Activated naive CD4-positive, alpha-beta T cell treated with anti-CD3 and anti-CD28 coated beads, Interleukin-2, amount 50 U/mL, for 72 hours (primary cell): ENCODE data around the gene DCBLD2. TPM values are rescaled to one million over a fixed set of nuclear protein-coding genes. Genes with fewer than 3 reads are reported as not detected.

Source experiments
- ATAC-seq, 2 donors: fragments of 150-1000 bp; cut with Tn5 transposase; 2 replicates each; pipeline ENCODE4 v1.10.0; 2021; ENCODE audit warnings: mild to moderate bottlenecking in 2 of 2, moderate library complexity in 2 of 2
- DNase-seq, 2 donors: peaks; one replicate each; pipeline ENCODE4 v3.0.0; 2021 to 2022; ENCODE audit warnings: low spot score in 2 of 2
- H3K27ac Mint-ChIP-seq, 2 donors: one replicate each; pipeline ENCODE4 v1.8.0; 2022; ENCODE audit warnings: mild to moderate bottlenecking in 2 of 2, mixed read lengths in 2 of 2
- H3K36me3 Mint-ChIP-seq, 2 donors: one replicate each; pipeline ENCODE4 v1.8.0; 2022; ENCODE audit warnings: mixed read lengths in 2 of 2
- H3K9me3 Mint-ChIP-seq, 2 donors: one replicate each; pipeline ENCODE4 v1.8.0; 2022; ENCODE audit warnings: mixed read lengths in 2 of 2
- total RNA-seq, 2 donors: library from RNA; stranded (reverse); gene quantifications; one replicate each; pipeline ENCODE4 v1.2.3, GENCODE V29; 2022

DCBLD2 gene
- total RNA-seq, 2 donors from 2014 or later: 2.8 to 3.2 TPM

- no peak for DNase-seq
- no peaks in the 10 kb centered on the region for H3K36me3 Mint-ChIP-seq
- H3K9me3 Mint-ChIP-seq: no peaks in the 10 kb centered on the region
- no peak for ATAC-seq
- H3K27ac Mint-ChIP-seq: no peak overlapping the region
Observed at GRCh38 chr3:98791341-98792325, 109.9 kb downstream of the DCBLD2 start.

GRCh38 chr3:98788651-98789050, 112.8 kb downstream of the DCBLD2 start:
- ATAC-seq: no peak
- Mint-ChIP-seq H3K27ac (no peak overlapping the region), H3K36me3 (no peaks in the 10 kb centered on the region), H3K9me3 (no peaks in the 10 kb centered on the region)
- no peak for DNase-seq

GRCh38 chr3:98787181-98787580, 114.3 kb downstream of the DCBLD2 start:
- Mint-ChIP-seq H3K36me3 (no peaks in the 10 kb centered on the region), H3K9me3 (no peaks in the 10 kb centered on the region), H3K27ac (no peak overlapping the region)
- DNase-seq: no peak
- no peak for ATAC-seq

- peak; percentile 34 to 63 for ATAC-seq
- no peaks in the 10 kb centered on the region for H3K36me3 Mint-ChIP-seq
- no peak overlapping the region for H3K27ac Mint-ChIP-seq
- DNase-seq: no peak
- no peaks in the 10 kb centered on the region for H3K9me3 Mint-ChIP-seq
Observed at GRCh38 chr3:98786364-98787006, 115.0 kb downstream of the DCBLD2 start.

GRCh38 chr3:98784666-98785600, 116.6 kb downstream of the DCBLD2 start:
- DNase-seq (no peak), ATAC-seq (peak in 1 of 2 donors; percentile 78)
- Mint-ChIP-seq H3K9me3 (no peaks in the 10 kb centered on the region), H3K36me3 (no peaks in the 10 kb centered on the region), H3K27ac (no peak overlapping the region)

GRCh38 chr3:98784042-98784441, 117.5 kb downstream of the DCBLD2 start:
- ATAC-seq: no peak
- no peak overlapping the region for H3K27ac Mint-ChIP-seq
- no peaks in the 10 kb centered on the region for H3K36me3 Mint-ChIP-seq
- DNase-seq: no peak
- H3K9me3 Mint-ChIP-seq: no peaks in the 10 kb centered on the region

- ATAC-seq: no peak
- H3K36me3 Mint-ChIP-seq: no peaks in the 10 kb centered on the region
- H3K9me3 Mint-ChIP-seq: no peaks in the 10 kb centered on the region
- DNase-seq: no peak
- H3K27ac Mint-ChIP-seq: no peak overlapping the region
Observed at GRCh38 chr3:98782824-98783500, 118.5 kb downstream of the DCBLD2 start.

- no peak for ATAC-seq
- no peak for DNase-seq
- H3K9me3 Mint-ChIP-seq: no peaks in the 10 kb centered on the region
- H3K27ac Mint-ChIP-seq: peak overlapping the region in 1 of 2 donors; percentile 32
- H3K36me3 Mint-ChIP-seq: no peaks in the 10 kb centered on the region
Observed at GRCh38 chr3:98780343-98780742, 121.2 kb downstream of the DCBLD2 start.

GRCh38 chr3:98779541-98780335, 121.8 kb downstream of the DCBLD2 start:
- H3K27ac Mint-ChIP-seq: peak overlapping the region in 1 of 2 donors; percentile 32
- no peaks in the 10 kb centered on the region for H3K9me3 Mint-ChIP-seq
- ATAC-seq (peak; percentile 51 to 61), DNase-seq (no peak)
- H3K36me3 Mint-ChIP-seq: no peaks in the 10 kb centered on the region

- Mint-ChIP-seq H3K9me3 (no peaks in the 10 kb centered on the region), H3K27ac (no peak overlapping the region), H3K36me3 (no peaks in the 10 kb centered on the region)
- ATAC-seq: peak; percentile 64 to 68
- DNase-seq: no peak
Observed at GRCh38 chr3:98778852-98779413, 122.6 kb downstream of the DCBLD2 start.

GRCh38 chr3:98778383-98778782, 123.1 kb downstream of the DCBLD2 start:
- DNase-seq: no peak
- Mint-ChIP-seq H3K9me3 (no peaks in the 10 kb centered on the region), H3K27ac (no peak overlapping the region), H3K36me3 (no peaks in the 10 kb centered on the region)
- ATAC-seq: peak; percentile 51 to 68

- Mint-ChIP-seq H3K9me3 (no peaks in the 10 kb centered on the region), H3K36me3 (no peaks in the 10 kb centered on the region)
- no peak for DNase-seq
Observed at GRCh38 chr3:98777801-98778220, 123.7 kb downstream of the DCBLD2 start.

GRCh38 chr3:98777286-98777685, 124.2 kb downstream of the DCBLD2 start:
- ATAC-seq (no peak), DNase-seq (no peak)
- H3K27ac Mint-ChIP-seq: no peak overlapping the region
- no peaks in the 10 kb centered on the region for H3K36me3 Mint-ChIP-seq
- no peaks in the 10 kb centered on the region for H3K9me3 Mint-ChIP-seq

More at GRCh38 chr3:98777801-98778220, 123.7 kb downstream of the DCBLD2 start:
- no peak for ATAC-seq
- H3K27ac Mint-ChIP-seq: no peak overlapping the region

- no peak overlapping the region for H3K27ac Mint-ChIP-seq
- ATAC-seq: no peak
- H3K36me3 Mint-ChIP-seq: no peaks in the 10 kb centered on the region
- no peaks in the 10 kb centered on the region for H3K9me3 Mint-ChIP-seq
- DNase-seq: no peak
Observed at GRCh38 chr3:98776140-98776493, 125.4 kb downstream of the DCBLD2 start.

- DNase-seq: no peak
- Mint-ChIP-seq H3K36me3 (no peaks in the 10 kb centered on the region), H3K27ac (no peak overlapping the region), H3K9me3 (no peaks in the 10 kb centered on the region)
- no peak for ATAC-seq
Observed at GRCh38 chr3:98775459-98776139, 125.9 kb downstream of the DCBLD2 start.
